CD4-positive, alpha-beta T cell (primary cell): Measurements from ENCODE around the gene CYP27B1. TPM values are rescaled to one million over a fixed set of nuclear protein-coding genes. Genes with fewer than 3 reads are reported as not detected.
A peak's percentile ranks its signal among the peaks of the same experiment; 100 is the strongest.

Experiments
- ATAC-seq: fragments of 200-7000 bp; cut with Tn5 transposase; one replicate; pipeline ENCODE4 v1.10.0; 2022; ENCODE audit warnings: mild to moderate bottlenecking; ENCODE audit not compliant: poor library complexity
- CTCF ChIA-PET: fragments of 350-600 bp; sonication (Branson Sonifier 250); formaldehyde crosslinking; loops from one replicate; lab custom pipeline; 2021; ENCODE audit warnings: antibody characterized with exemption, inconsistent platforms; lab: Charles Lee
- POLR2A ChIA-PET: fragments of 350-600 bp; sonication (Branson Sonifier 250); formaldehyde crosslinking; loops from one replicate; lab custom pipeline; 2021; ENCODE audit warnings: antibody characterized with exemption, inconsistent platforms; lab: Charles Lee
- DNase-seq, 14 experiments: peaks; one replicate each; pipeline ENCODE4 v3.0.0-alpha.2; 2013 to 2020; ENCODE audit warnings: mixed read lengths in 2 of 14
- H3K27ac ChIP-seq, 2 donors: one replicate each; pipeline versions ENCODE4 v1.5.1 to v1.7.0; 2013; ENCODE audit warnings: low read length in 2 of 2, low read depth in 1 of 2, mild to moderate bottlenecking in 1 of 2
- H3K27me3 ChIP-seq, 2 experiments: 1 replicate in 1 of 2; 2 replicates in 1 of 2; pipeline versions ENCODE4 v1.6.1 to v1.7.0; 2013; ENCODE audit warnings: low read length in 2 of 2, control low read depth in 1 of 2, mild to moderate bottlenecking in 1 of 2, moderate library complexity in 1 of 2; ENCODE audit not compliant: insufficient read depth in 2 of 2, control insufficient read depth in 1 of 2
- H3K36me3 ChIP-seq: one replicate; pipeline ENCODE4 v1.6.1; 2013; ENCODE audit warnings: low read length, control low read depth; ENCODE audit not compliant: insufficient read depth
- H3K4me1 ChIP-seq: one replicate; pipeline ENCODE4 v1.6.1; 2013; ENCODE audit warnings: low read length, control low read depth; ENCODE audit not compliant: insufficient read depth
- H3K4me3 ChIP-seq: one replicate; pipeline ENCODE4 v1.5.1; 2013; ENCODE audit warnings: mild to moderate bottlenecking, low read length, moderate library complexity
- H3K9me3 ChIP-seq, 2 experiments: 1 replicate in 1 of 2; 2 replicates in 1 of 2; pipeline versions ENCODE4 v1.6.1 to v1.7.0; 2013; ENCODE audit warnings: low read length in 2 of 2, mild to moderate bottlenecking in 2 of 2, control low read depth in 1 of 2, moderate library complexity in 1 of 2; ENCODE audit not compliant: control insufficient read depth in 1 of 2, insufficient read depth in 1 of 2
- H3K27ac Mint-ChIP-seq: one replicate; pipeline ENCODE4 v1.8.0; 2020; ENCODE audit warnings: mixed read lengths
- H3K27me3 Mint-ChIP-seq: one replicate; pipeline ENCODE4 v1.8.0; 2021; ENCODE audit warnings: mixed read lengths
- H3K36me3 Mint-ChIP-seq: one replicate; pipeline ENCODE4 v1.8.0; 2021; ENCODE audit warnings: low read depth, mixed read lengths
- H3K4me1 Mint-ChIP-seq: one replicate; pipeline ENCODE4 v1.8.0; 2021; ENCODE audit warnings: low read depth, mixed read lengths
- H3K4me3 Mint-ChIP-seq: one replicate; pipeline ENCODE4 v1.8.0; 2020; ENCODE audit warnings: mild to moderate bottlenecking, mixed read lengths
- H3K9me3 Mint-ChIP-seq: one replicate; pipeline ENCODE4 v1.8.0; 2020; ENCODE audit warnings: mixed read lengths
- CTCF ChIP-seq: fragments of 200-600 bp; IDR thresholded peaks from one replicate; pipeline ENCODE4 v1.8.0; 2022; ENCODE audit warnings: antibody characterized with exemption, mild to moderate bottlenecking
- intact Hi-C, 2 experiments: fragments of 100-400 bp; cut with DNase I in 1 of 2; cut with micrococcal nuclease in 1 of 2; formaldehyde crosslinking; loops; one replicate each; pipeline versions ENCODE4 v1.15.1 to v1.9.0; 2023 to 2025; cut with DNase I, micrococcal nuclease
- total RNA-seq, 174 experiments: library from RNA in 2 of 174; stranded (reverse) in 2 of 174; gene quantifications; one replicate each; pipeline ENCODE4 v1.2.3 and lab custom pipeline; 2021 to 2026

CYP27B1 gene
- total RNA-seq, 2 experiments from 2014 or later: 1.0 to 1.4 TPM

GRCh38 chr12:57750561-57751431 is 16.1 kb downstream of the CYP27B1 start:
- peaks cover 49% of the 10 kb centered on the region for H3K4me1 ChIP-seq
- peaks cover 38% of the 10 kb centered on the region for H3K36me3 ChIP-seq
- H3K27ac ChIP-seq: peak overlapping the region in 1 of 2 donors; percentile 78
- no peaks in the 10 kb centered on the region for H3K27me3 ChIP-seq
- peaks cover 51% of the 10 kb centered on the region for H3K36me3 Mint-ChIP-seq
- peak overlapping the region; percentile 66 for H3K4me3 ChIP-seq
- POLR2A ChIA-PET: interaction anchor here (0.6 to 1.2 kb wide), 4 partner anchors 10 to 1786 kb away, joined by 3 to 4 read pairs (median 3); partner anchors contain the start of genes EEF1AKMT3 and METTL1
- H3K9me3 ChIP-seq: no peaks in the 10 kb centered on the region
- no peaks in the 10 kb centered on the region for H3K9me3 Mint-ChIP-seq
- DNase-seq (peak in 1 of 14 experiments; percentile 33), ATAC-seq (no peak)
- H3K27me3 Mint-ChIP-seq: no peaks in the 10 kb centered on the region
- H3K4me3 Mint-ChIP-seq: peak overlapping the region; percentile 89
- no peak for TF ChIP-seq CTCF
- CTCF ChIA-PET: no interaction called here
- H3K27ac Mint-ChIP-seq: peak overlapping the region; percentile 87
- H3K4me1 Mint-ChIP-seq: peaks cover 62% of the 10 kb centered on the region
- intact Hi-C loops: loop anchor here (5.0 kb wide), 3 partner anchors 97 to 273 kb away; partner anchors contain the start of genes ARHGAP9 (in 1 of the 2), CTDSP2 (in 1 of the 2), DDIT3 (in 1 of the 2) and MBD6 (in 1 of the 2)

DNA sequence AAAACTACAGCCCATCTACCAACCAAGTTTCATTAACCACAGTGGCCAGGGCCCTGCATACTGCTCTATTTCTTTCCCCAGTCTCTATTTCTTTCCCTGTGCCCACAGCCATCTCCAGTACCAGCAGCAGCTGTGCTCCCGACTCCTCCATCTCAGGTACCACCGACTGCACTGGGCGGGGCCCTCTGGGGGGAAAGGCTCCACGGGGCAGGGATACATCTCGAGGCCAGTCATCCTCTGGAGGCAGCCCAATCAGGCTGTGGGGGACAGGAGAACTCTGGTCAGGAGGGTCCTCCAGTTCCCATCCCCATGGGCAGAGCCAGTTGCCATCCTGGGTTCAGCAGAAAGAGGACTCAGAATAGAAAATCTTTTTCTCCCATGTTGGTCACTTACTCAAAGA is 17.8 kb downstream of the CYP27B1 start:
- Mint-ChIP-seq H3K36me3 (peaks cover 57% of the 10 kb centered on the region), H3K9me3 (no peaks in the 10 kb centered on the region), H3K4me3 (no peak overlapping the region), H3K27ac (no peak overlapping the region), H3K4me1 (peaks cover 70% of the 10 kb centered on the region), H3K27me3 (no peaks in the 10 kb centered on the region)
- DNase-seq: no peak
- Histone ChIP-seq H3K27me3 (no peaks in the 10 kb centered on the region), H3K27ac (no peak overlapping the region), H3K4me1 (peaks cover 56% of the 10 kb centered on the region), H3K9me3 (no peaks in the 10 kb centered on the region), H3K36me3 (peaks cover 38% of the 10 kb centered on the region), H3K4me3 (no peak overlapping the region)
- ATAC-seq: no peak
- intact Hi-C loops: no loop called here
- POLR2A ChIA-PET: no interaction called here
- CTCF ChIA-PET: interaction anchor here (2.1 kb wide), 1 partner anchor 8 kb away, joined by 6 read pairs; no protein-coding TSS in a partner anchor
- no peak for TF ChIP-seq CTCF

- POLR2A ChIA-PET: interaction anchor here (2.5 kb wide), 1 partner anchor 9 kb away, joined by 28 read pairs; the partner anchor contains the start of gene MARCHF9
- no peaks in the 10 kb centered on the region for H3K27me3 Mint-ChIP-seq
- H3K27ac Mint-ChIP-seq: peak overlapping the region; percentile 94
- H3K4me3 ChIP-seq: no peak overlapping the region
- H3K9me3 ChIP-seq: no peaks in the 10 kb centered on the region
- no peak for TF ChIP-seq CTCF
- peaks cover 48% of the 10 kb centered on the region for H3K4me1 ChIP-seq
- intact Hi-C loops: no loop called here
- H3K27me3 ChIP-seq: no peaks in the 10 kb centered on the region
- H3K9me3 Mint-ChIP-seq: no peaks in the 10 kb centered on the region
- ATAC-seq (no peak), DNase-seq (no peak)
- H3K27ac ChIP-seq: peak overlapping the region; percentile 84 to 96
- CTCF ChIA-PET: interaction anchor here (1.9 to 2.5 kb wide), 2 partner anchors 11 to 13 kb away, joined by 6 to 15 read pairs; no protein-coding TSS in a partner anchor
- peak overlapping the region; percentile 94 for H3K4me3 Mint-ChIP-seq
- peaks cover 60% of the 10 kb centered on the region for H3K4me1 Mint-ChIP-seq
- H3K36me3 ChIP-seq: peaks cover 38% of the 10 kb centered on the region
- H3K36me3 Mint-ChIP-seq: peaks cover 58% of the 10 kb centered on the region
Measured at GRCh38 chr12:57746025-57746424, 20.9 kb downstream of the CYP27B1 start.
